Measurements from ENCODE around the gene LCN6. TPM values are rescaled to one million over a fixed set of nuclear protein-coding genes. Genes with fewer than 3 reads are reported as not detected.
"Not testable (repeated sequence)": the region's sequence is repeated elsewhere in the genome, so short reads cannot be mapped to it uniquely, and the experiment has no call there.

The LCN6 gene
- polyA plus RNA-seq (2013, experiment 1 of 4): not detected
- polyA plus RNA-seq (2013, experiment 2 of 4): not detected
- polyA plus RNA-seq (2013, experiment 3 of 4): not detected
- not detected for polyA plus RNA-seq (2013, experiment 4 of 4)

GRCh38 chr9:136748201-136748600 is at the start of gene LCN6:
Gene LCN6 (minus strand): TSS chr9:136748525. CDS start chr9:136748483, 42 bp downstream.
- H3K27me3 ChIP-seq (ENCODE audit: control insufficient read depth, insufficient read depth, low read length, poor library complexity, severe bottlenecking): no peaks in the 10 kb centered on the region
- WGBS, 2 experiments: 82 to 85% methylated on average over 8 of the region's 8 CpGs
- no peaks in the 10 kb centered on the region for H3K9me3 ChIP-seq (ENCODE audit: control insufficient read depth, low read length)
- no peak within 1 kb of the TSS for H3K4me3 ChIP-seq (ENCODE audit: insufficient read depth, low read depth, low read length)
- no peaks in the 10 kb centered on the region for H3K36me3 ChIP-seq (ENCODE audit: control insufficient read depth, insufficient read depth, low read length)
- peaks cover 1% of the 10 kb centered on the region for H3K4me1 ChIP-seq (ENCODE audit: control insufficient read depth, insufficient read depth, low read length)
- H3K27ac ChIP-seq (ENCODE audit: insufficient read depth, low read depth, low read length, poor library complexity, severe bottlenecking): no peak within 1 kb of the TSS

- H3K27ac ChIP-seq (ENCODE audit: insufficient read depth, low read depth, low read length, poor library complexity, severe bottlenecking): peak overlapping the region; percentile 33
Measured at GRCh38 chr9:136796775-136797347, 48.5 kb upstream of the LCN6 start.

GRCh38 chr9:136796238-136796774 is 48.0 kb upstream of the LCN6 start, which contains the start of gene CCDC183:
Gene CCDC183 (plus strand): TSS chr9:136796338. CDS start chr9:136796398, 60 bp downstream.
- H3K27ac ChIP-seq (ENCODE audit: insufficient read depth, low read depth, low read length, poor library complexity, severe bottlenecking): peak within 1 kb of the TSS; percentile 33
- no peak within 1 kb of the TSS for H3K4me3 ChIP-seq (ENCODE audit: insufficient read depth, low read depth, low read length)
- peaks cover 30% of the 10 kb centered on the region for H3K4me1 ChIP-seq (ENCODE audit: control insufficient read depth, insufficient read depth, low read length)
- 81% methylated on average over 5 of the region's 5 CpGs for WGBS, 2 experiments
- H3K36me3 ChIP-seq (ENCODE audit: control insufficient read depth, insufficient read depth, low read length): no peaks in the 10 kb centered on the region
- no peaks in the 10 kb centered on the region for H3K9me3 ChIP-seq (ENCODE audit: control insufficient read depth, low read length)
- H3K27me3 ChIP-seq (ENCODE audit: control insufficient read depth, insufficient read depth, low read length, poor library complexity, severe bottlenecking): peaks cover 17% of the 10 kb centered on the region

More at GRCh38 chr9:136796775-136797347, 48.5 kb upstream of the LCN6 start:
- H3K27me3 ChIP-seq (ENCODE audit: control insufficient read depth, insufficient read depth, low read length, poor library complexity, severe bottlenecking): peaks cover 17% of the 10 kb centered on the region
- peaks cover 32% of the 10 kb centered on the region for H3K4me1 ChIP-seq (ENCODE audit: control insufficient read depth, insufficient read depth, low read length)
- not testable (repeated sequence) for H3K4me3 ChIP-seq (ENCODE audit: insufficient read depth, low read depth, low read length); H3K36me3 ChIP-seq (ENCODE audit: control insufficient read depth, insufficient read depth, low read length); H3K9me3 ChIP-seq (ENCODE audit: control insufficient read depth, low read length)
- WGBS, 2 experiments: 39 to 41% methylated on average over 8 to 10 of the region's 10 CpGs

GRCh38 chr9:136795000-136795348 is 46.6 kb upstream of the LCN6 start:
- Histone ChIP-seq H3K4me3 (ENCODE audit: insufficient read depth, low read depth, low read length) (no peak overlapping the region), H3K36me3 (ENCODE audit: control insufficient read depth, insufficient read depth, low read length) (no peaks in the 10 kb centered on the region), H3K4me1 (ENCODE audit: control insufficient read depth, insufficient read depth, low read length) (peaks cover 34% of the 10 kb centered on the region), H3K27ac (ENCODE audit: insufficient read depth, low read depth, low read length, poor library complexity, severe bottlenecking) (no peak overlapping the region), H3K27me3 (ENCODE audit: control insufficient read depth, insufficient read depth, low read length, poor library complexity, severe bottlenecking) (peaks cover 17% of the 10 kb centered on the region), H3K9me3 (ENCODE audit: control insufficient read depth, low read length) (no peaks in the 10 kb centered on the region)
- 88 to 89% methylated on average over 6 of the region's 6 CpGs for whole genome bisulfite sequencing, 2 experiments

- Histone ChIP-seq H3K27me3 (ENCODE audit: control insufficient read depth, insufficient read depth, low read length, poor library complexity, severe bottlenecking) (peaks cover 12% of the 10 kb centered on the region), H3K4me3 (ENCODE audit: insufficient read depth, low read depth, low read length) (no peak overlapping the region), H3K4me1 (ENCODE audit: control insufficient read depth, insufficient read depth, low read length) (peaks cover 32% of the 10 kb centered on the region), H3K27ac (ENCODE audit: insufficient read depth, low read depth, low read length, poor library complexity, severe bottlenecking) (no peak overlapping the region), H3K9me3 (ENCODE audit: control insufficient read depth, low read length) (no peaks in the 10 kb centered on the region), H3K36me3 (ENCODE audit: control insufficient read depth, insufficient read depth, low read length) (no peaks in the 10 kb centered on the region)
- WGBS, 2 experiments: 94% methylated on average over 14 of the region's 14 CpGs
Measured at GRCh38 chr9:136794281-136794999, 46.1 kb upstream of the LCN6 start.

- H3K9me3 ChIP-seq (ENCODE audit: control insufficient read depth, low read length): no peaks in the 10 kb centered on the region
- H3K36me3 ChIP-seq (ENCODE audit: control insufficient read depth, insufficient read depth, low read length): no peaks in the 10 kb centered on the region
- WGBS, 2 experiments: 91% methylated on average over 16 to 17 of the region's 17 CpGs
- H3K4me1 ChIP-seq (ENCODE audit: control insufficient read depth, insufficient read depth, low read length): peaks cover 28% of the 10 kb centered on the region
- H3K4me3 ChIP-seq (ENCODE audit: insufficient read depth, low read depth, low read length): no peak overlapping the region
- H3K27me3 ChIP-seq (ENCODE audit: control insufficient read depth, insufficient read depth, low read length, poor library complexity, severe bottlenecking): peaks cover under 1% of the 10 kb centered on the region
- H3K27ac ChIP-seq (ENCODE audit: insufficient read depth, low read depth, low read length, poor library complexity, severe bottlenecking): no peak overlapping the region
Measured at GRCh38 chr9:136793086-136793946, 45.0 kb upstream of the LCN6 start.

GRCh38 chr9:136792321-136793085 is 44.2 kb upstream of the LCN6 start:
- Histone ChIP-seq H3K27me3 (ENCODE audit: control insufficient read depth, insufficient read depth, low read length, poor library complexity, severe bottlenecking) (no peaks in the 10 kb centered on the region), H3K4me3 (ENCODE audit: insufficient read depth, low read depth, low read length) (no peak overlapping the region), H3K4me1 (ENCODE audit: control insufficient read depth, insufficient read depth, low read length) (peaks cover 28% of the 10 kb centered on the region), H3K27ac (ENCODE audit: insufficient read depth, low read depth, low read length, poor library complexity, severe bottlenecking) (no peak overlapping the region), H3K36me3 (ENCODE audit: control insufficient read depth, insufficient read depth, low read length) (no peaks in the 10 kb centered on the region), H3K9me3 (ENCODE audit: control insufficient read depth, low read length) (no peaks in the 10 kb centered on the region)
- WGBS, 2 experiments: 94 to 95% methylated on average over 15 of the region's 15 CpGs

- H3K27ac ChIP-seq (ENCODE audit: insufficient read depth, low read depth, low read length, poor library complexity, severe bottlenecking): no peak overlapping the region
- 17 to 18% methylated on average over 29 of the region's 29 CpGs for WGBS, 2 experiments
- H3K4me1 ChIP-seq (ENCODE audit: control insufficient read depth, insufficient read depth, low read length): peaks cover 22% of the 10 kb centered on the region
- H3K27me3 ChIP-seq (ENCODE audit: control insufficient read depth, insufficient read depth, low read length, poor library complexity, severe bottlenecking): no peaks in the 10 kb centered on the region
- H3K4me3 ChIP-seq (ENCODE audit: insufficient read depth, low read depth, low read length): peak overlapping the region; percentile 75
- H3K36me3 ChIP-seq (ENCODE audit: control insufficient read depth, insufficient read depth, low read length): no peaks in the 10 kb centered on the region
- no peaks in the 10 kb centered on the region for H3K9me3 ChIP-seq (ENCODE audit: control insufficient read depth, low read length)
Measured at GRCh38 chr9:136791516-136792276, 43.4 kb upstream of the LCN6 start.
